ENCODE results near the gene GUK1.
"Not testable (repeated sequence)": the region's sequence is repeated elsewhere in the genome, so short reads cannot be mapped to it uniquely, and the experiment has no call there.

Gene GUK1

GRCh38 chr1:228177721-228178710 lies 37.9 kb downstream of the GUK1 start:
- H3K9ac ChIP-seq (ENCODE audit: low read length), result no peak overlapping the region
- no peaks in the 10 kb centered on the region for H3K4me1 ChIP-seq (ENCODE audit: control insufficient read depth, insufficient read depth, low read length)
- H3K36me3 ChIP-seq (ENCODE audit: control insufficient read depth, insufficient read depth, low read length, severe bottlenecking), result no peaks in the 10 kb centered on the region
- no peak for DNase-seq (ENCODE audit: low read depth)
- no peaks in the 10 kb centered on the region for H3K9me3 ChIP-seq (ENCODE audit: control insufficient read depth, low read length)
- H3K27me3 ChIP-seq (replicated peaks; ENCODE audit: control insufficient read depth, insufficient read depth, low read length), result no peaks in the 10 kb centered on the region
- no peak overlapping the region for H3K4me3 ChIP-seq (ENCODE audit: low read length)

- DNase-seq (ENCODE audit: low read depth), result no peak
- Histone ChIP-seq H3K27me3 (replicated peaks; ENCODE audit: control insufficient read depth, insufficient read depth, low read length) (no peaks in the 10 kb centered on the region), H3K36me3 (ENCODE audit: control insufficient read depth, insufficient read depth, low read length, severe bottlenecking) (no peaks in the 10 kb centered on the region), H3K4me3 (ENCODE audit: low read length) (no peak overlapping the region), H3K4me1 (ENCODE audit: control insufficient read depth, insufficient read depth, low read length) (no peaks in the 10 kb centered on the region), H3K9ac (ENCODE audit: low read length) (no peak overlapping the region), H3K9me3 (ENCODE audit: control insufficient read depth, low read length) (no peaks in the 10 kb centered on the region)
Observed at GRCh38 chr1:228178737-228179684, 38.9 kb downstream of the GUK1 start.

GRCh38 chr1:228180271-228180958 lies 40.3 kb downstream of the GUK1 start:
- no peak overlapping the region for H3K9ac ChIP-seq (ENCODE audit: low read length)
- no peaks in the 10 kb centered on the region for H3K4me1 ChIP-seq (ENCODE audit: control insufficient read depth, insufficient read depth, low read length)
- H3K9me3 ChIP-seq (ENCODE audit: control insufficient read depth, low read length), result no peaks in the 10 kb centered on the region
- H3K27me3 ChIP-seq (replicated peaks; ENCODE audit: control insufficient read depth, insufficient read depth, low read length), result no peaks in the 10 kb centered on the region
- H3K36me3 ChIP-seq (ENCODE audit: control insufficient read depth, insufficient read depth, low read length, severe bottlenecking), result no peaks in the 10 kb centered on the region
- DNase-seq (ENCODE audit: low read depth), result no peak
- H3K4me3 ChIP-seq (ENCODE audit: low read length), result no peak overlapping the region

GRCh38 chr1:228180959-228181644 lies 41.0 kb downstream of the GUK1 start:
- Histone ChIP-seq H3K4me1 (ENCODE audit: control insufficient read depth, insufficient read depth, low read length) (no peaks in the 10 kb centered on the region), H3K27me3 (replicated peaks; ENCODE audit: control insufficient read depth, insufficient read depth, low read length) (no peaks in the 10 kb centered on the region), H3K9me3 (ENCODE audit: control insufficient read depth, low read length) (no peaks in the 10 kb centered on the region), H3K4me3 (ENCODE audit: low read length) (no peak overlapping the region), H3K9ac (ENCODE audit: low read length) (no peak overlapping the region), H3K36me3 (ENCODE audit: control insufficient read depth, insufficient read depth, low read length, severe bottlenecking) (no peaks in the 10 kb centered on the region)
- DNase-seq (ENCODE audit: low read depth), result no peak

- H3K4me1 ChIP-seq (ENCODE audit: control insufficient read depth, insufficient read depth, low read length), result no peaks in the 10 kb centered on the region
- H3K9ac ChIP-seq (ENCODE audit: low read length), result no peak overlapping the region
- H3K4me3 ChIP-seq (ENCODE audit: low read length), result no peak overlapping the region
- H3K36me3 ChIP-seq (ENCODE audit: control insufficient read depth, insufficient read depth, low read length, severe bottlenecking), result no peaks in the 10 kb centered on the region
- no peak for DNase-seq (ENCODE audit: low read depth)
- H3K27me3 ChIP-seq (replicated peaks; ENCODE audit: control insufficient read depth, insufficient read depth, low read length), result no peaks in the 10 kb centered on the region
- H3K9me3 ChIP-seq (ENCODE audit: control insufficient read depth, low read length), result no peaks in the 10 kb centered on the region
Observed at GRCh38 chr1:228181645-228182034, 41.6 kb downstream of the GUK1 start.

GRCh38 chr1:228182296-228183030 lies 42.4 kb downstream of the GUK1 start:
- Histone ChIP-seq H3K9me3 (ENCODE audit: control insufficient read depth, low read length) (no peaks in the 10 kb centered on the region), H3K27me3 (replicated peaks; ENCODE audit: control insufficient read depth, insufficient read depth, low read length) (no peaks in the 10 kb centered on the region), H3K4me1 (ENCODE audit: control insufficient read depth, insufficient read depth, low read length) (no peaks in the 10 kb centered on the region), H3K36me3 (ENCODE audit: control insufficient read depth, insufficient read depth, low read length, severe bottlenecking) (no peaks in the 10 kb centered on the region), H3K9ac (ENCODE audit: low read length) (no peak overlapping the region), H3K4me3 (ENCODE audit: low read length) (no peak overlapping the region)
- no peak for DNase-seq (ENCODE audit: low read depth)

GRCh38 chr1:228184152-228184551 lies 44.1 kb downstream of the GUK1 start:
- Histone ChIP-seq H3K9ac (ENCODE audit: low read length) (no peak overlapping the region), H3K4me3 (ENCODE audit: low read length) (no peak overlapping the region), H3K36me3 (ENCODE audit: control insufficient read depth, insufficient read depth, low read length, severe bottlenecking) (no peaks in the 10 kb centered on the region), H3K9me3 (ENCODE audit: control insufficient read depth, low read length) (peaks cover 6% of the 10 kb centered on the region), H3K27me3 (replicated peaks; ENCODE audit: control insufficient read depth, insufficient read depth, low read length) (no peaks in the 10 kb centered on the region), H3K4me1 (ENCODE audit: control insufficient read depth, insufficient read depth, low read length) (no peaks in the 10 kb centered on the region)
- DNase-seq (ENCODE audit: low read depth), result no peak

GRCh38 chr1:228185641-228185965 lies 45.5 kb downstream of the GUK1 start:
- Histone ChIP-seq H3K36me3 (ENCODE audit: control insufficient read depth, insufficient read depth, low read length, severe bottlenecking) (no peaks in the 10 kb centered on the region), H3K27me3 (replicated peaks; ENCODE audit: control insufficient read depth, insufficient read depth, low read length) (no peaks in the 10 kb centered on the region), H3K4me1 (ENCODE audit: control insufficient read depth, insufficient read depth, low read length) (no peaks in the 10 kb centered on the region), H3K9me3 (ENCODE audit: control insufficient read depth, low read length) (peaks cover 6% of the 10 kb centered on the region), H3K4me3 (ENCODE audit: low read length) (no peak overlapping the region), H3K9ac (ENCODE audit: low read length) (no peak overlapping the region)
- DNase-seq (ENCODE audit: low read depth), result no peak

GRCh38 chr1:228188249-228188648 lies 48.2 kb downstream of the GUK1 start:
- H3K27me3 ChIP-seq (replicated peaks; ENCODE audit: control insufficient read depth, insufficient read depth, low read length); H3K4me1 ChIP-seq (ENCODE audit: control insufficient read depth, insufficient read depth, low read length): not testable (repeated sequence)

GRCh38 chr1:228190182-228190581 lies 50.1 kb downstream of the GUK1 start:
- no peak overlapping the region for H3K9ac ChIP-seq (ENCODE audit: low read length)
- no peaks in the 10 kb centered on the region for H3K36me3 ChIP-seq (ENCODE audit: control insufficient read depth, insufficient read depth, low read length, severe bottlenecking)
- no peaks in the 10 kb centered on the region for H3K4me1 ChIP-seq (ENCODE audit: control insufficient read depth, insufficient read depth, low read length)
- no peak overlapping the region for H3K4me3 ChIP-seq (ENCODE audit: low read length)
- no peak for DNase-seq (ENCODE audit: low read depth)
- H3K9me3 ChIP-seq (ENCODE audit: control insufficient read depth, low read length), result peaks cover 6% of the 10 kb centered on the region
- H3K27me3 ChIP-seq (replicated peaks; ENCODE audit: control insufficient read depth, insufficient read depth, low read length), result no peaks in the 10 kb centered on the region

More at GRCh38 chr1:228188249-228188648, 48.2 kb downstream of the GUK1 start:
- H3K9me3 ChIP-seq (ENCODE audit: control insufficient read depth, low read length); H3K36me3 ChIP-seq (ENCODE audit: control insufficient read depth, insufficient read depth, low read length, severe bottlenecking); H3K4me3 ChIP-seq (ENCODE audit: low read length); H3K9ac ChIP-seq (ENCODE audit: low read length); DNase-seq (ENCODE audit: low read depth): not testable (repeated sequence)

All from adipocyte (in vitro differentiated cells).